Neural cell (in vitro differentiated cells): Measurements from ENCODE around the gene FBXO5.
"Not testable (repeated sequence)": the region's sequence is repeated elsewhere in the genome, so short reads cannot be mapped to it uniquely, and the experiment has no call there.

ENCODE experiments used
- CTCF ChIP-seq: fragments of 450-650 bp; IDR thresholded peaks from 2 replicates; pipeline ENCODE4 v1.5.1; 2014; ENCODE audit warnings: antibody characterized with exemption, mild to moderate bottlenecking, moderate library complexity; ENCODE audit not compliant: poor library complexity, severe bottlenecking
- EP300 ChIP-seq: fragments of 450-650 bp; conservative IDR thresholded peaks from 2 replicates; pipeline ENCODE4 v1.6.1; 2014; ENCODE audit warnings: antibody characterized with exemption, mild to moderate bottlenecking, moderate library complexity; ENCODE audit not compliant: poor library complexity, severe bottlenecking
- POLR2AphosphoS5 ChIP-seq: IDR thresholded peaks from 2 replicates; pipeline ENCODE4 v1.6.1; 2012
- RAD21 ChIP-seq: fragments of 450-650 bp; conservative IDR thresholded peaks from 2 replicates; pipeline ENCODE4 v1.6.1; 2014; ENCODE audit warnings: antibody characterized with exemption, mild to moderate bottlenecking, moderate library complexity
- TAF1 ChIP-seq: IDR thresholded peaks from 2 replicates; pipeline ENCODE4 v1.6.1; 2012; ENCODE audit warnings: low read depth

- TF ChIP-seq POLR2AphosphoS5, TAF1, CTCF, RAD21, EP300: not testable (repeated sequence)
Observed at GRCh38 chr6:153000790-153001189, 17.9 kb upstream of the FBXO5 start.
